Kidney capillary endothelial cell (primary cell): ENCODE measurements around the gene DNMT1.

Source experiments
- DNase-seq: peaks from one replicate; pipeline ENCODE4 v3.0.0-alpha.2; 2018; ENCODE audit warnings: low spot score

DNMT1 gene

GRCh38 chr19:10141479-10141878 lies 53.3 kb downstream of the DNMT1 start:
- DNase-seq: no peak

DNA sequence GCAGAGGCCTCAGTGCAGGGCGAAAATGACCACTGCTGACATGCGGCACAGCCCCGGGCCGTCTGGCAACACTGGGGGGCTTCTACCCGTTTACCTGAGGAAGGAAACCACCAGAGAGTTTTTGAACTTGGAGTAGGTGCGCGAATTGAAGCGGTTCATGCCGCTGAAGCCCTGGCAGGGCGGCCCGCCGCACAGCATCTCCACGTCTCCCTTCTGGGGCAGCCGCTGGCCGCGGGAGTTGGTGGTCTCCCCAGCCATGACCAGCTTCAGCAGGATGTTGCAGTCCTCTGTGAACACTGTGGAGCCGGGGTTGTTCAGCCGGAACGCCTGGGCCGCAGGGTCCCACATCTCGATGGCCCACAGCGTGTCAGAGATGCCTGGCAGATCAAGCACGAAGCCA lies 54.8 kb downstream of the DNMT1 start:
- DNase-seq: no peak

- no peak for DNase-seq
Measured at GRCh38 chr19:10138879-10139795, 55.6 kb downstream of the DNMT1 start.

DNA sequence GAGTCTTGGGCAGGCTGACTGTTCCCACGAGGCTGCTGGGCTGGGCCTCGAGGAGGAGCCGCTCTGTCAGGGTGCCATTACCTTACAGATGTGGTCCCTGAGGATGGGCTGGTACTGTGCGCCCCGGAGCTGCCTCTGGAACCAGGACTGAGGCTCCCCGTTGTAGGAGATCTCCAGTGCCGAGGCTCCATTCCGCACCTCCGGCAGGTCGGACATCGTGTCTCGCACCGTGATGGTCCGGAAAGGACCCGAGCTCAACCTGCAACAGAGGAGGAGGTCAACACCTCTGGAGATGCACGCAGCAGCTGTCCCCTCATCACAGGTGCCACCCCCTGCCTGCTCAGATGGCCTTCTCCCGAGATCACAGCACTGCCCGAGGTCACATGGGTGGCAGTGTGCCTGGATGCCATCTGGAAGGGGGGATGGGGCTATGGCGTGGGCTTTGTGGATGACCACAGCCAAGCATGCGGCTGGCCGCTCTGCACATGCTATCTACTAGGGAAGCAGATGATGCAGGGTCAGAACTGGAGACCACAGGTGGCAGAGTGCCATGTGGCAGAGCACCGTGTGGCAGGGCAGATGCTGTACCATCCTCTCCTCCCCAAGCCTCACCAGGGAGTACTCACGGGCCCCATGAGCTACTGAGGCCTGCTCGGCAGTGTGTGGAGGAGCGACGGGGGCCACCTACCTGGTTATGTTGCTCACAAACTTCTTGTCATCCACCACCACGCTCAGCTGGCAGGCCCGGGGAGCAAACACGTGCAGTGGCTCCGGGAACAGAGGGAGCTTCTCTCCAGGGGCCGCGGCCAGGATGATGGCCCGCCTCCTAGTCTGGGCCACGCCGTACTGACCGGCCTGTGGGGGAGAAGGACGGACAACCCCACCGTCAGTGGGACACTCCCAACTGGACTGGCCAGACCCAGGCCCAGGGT lies 56.7 kb downstream of the DNMT1 start:
- no peak for DNase-seq

DNA sequence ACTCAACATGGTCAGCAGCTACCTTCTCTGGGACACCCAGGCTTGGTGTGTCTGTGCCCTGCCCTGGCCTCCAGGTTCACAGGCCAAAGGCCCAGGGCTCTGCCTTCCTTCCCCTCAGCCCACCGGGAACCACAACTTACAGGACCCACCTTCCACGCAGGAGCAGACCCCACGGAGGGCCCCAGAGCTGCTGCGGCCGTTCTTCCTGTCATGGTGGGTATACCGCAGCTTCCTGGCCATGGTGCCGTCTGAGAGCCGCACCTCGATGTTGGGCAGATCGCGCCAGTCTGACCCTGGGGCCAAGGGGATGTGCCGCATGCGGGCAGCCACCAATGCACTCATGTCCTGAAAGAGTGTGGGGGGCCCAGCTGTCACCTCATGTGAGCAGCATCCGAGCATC lies 57.8 kb downstream of the DNMT1 start:
- DNase-seq: no peak

DNA sequence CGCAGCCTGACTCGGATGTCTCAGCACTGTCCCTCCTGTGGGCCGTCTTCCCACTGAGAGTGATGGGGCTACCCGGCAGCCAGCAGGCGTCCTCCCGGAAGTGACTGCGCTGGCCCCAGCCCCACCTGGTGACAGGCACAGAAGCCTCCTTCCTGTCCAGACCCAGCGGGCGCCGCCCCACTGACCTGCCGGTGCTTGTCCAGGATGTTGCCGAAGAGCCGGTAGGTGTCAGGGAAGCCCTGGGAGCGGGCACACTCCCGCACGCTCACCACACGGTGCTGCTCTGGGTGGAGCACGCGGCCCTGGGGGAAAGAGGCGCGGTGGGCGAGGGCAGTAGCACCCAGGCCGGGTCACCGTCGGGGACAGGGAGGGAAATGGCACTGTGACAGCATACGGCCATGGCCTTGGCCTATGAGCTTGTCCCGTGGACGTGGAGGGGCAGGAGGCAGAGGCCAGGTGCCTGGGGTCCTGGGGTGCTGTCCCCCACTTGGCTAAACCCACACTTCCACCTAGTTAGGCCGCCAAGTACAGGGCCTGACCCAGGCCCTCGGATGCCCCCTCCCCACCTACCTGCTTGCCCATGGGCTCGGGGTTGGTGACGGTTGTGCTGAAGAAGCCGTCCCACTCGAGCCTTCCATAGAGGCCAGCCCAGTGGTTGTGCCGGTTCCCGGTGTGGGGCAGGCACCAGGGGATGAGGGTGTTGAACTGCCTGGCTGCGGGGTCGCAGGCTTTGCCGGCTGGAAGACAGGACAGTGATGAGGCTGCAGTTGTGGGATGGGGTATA lies 59.0 kb downstream of the DNMT1 start:
- no peak for DNase-seq

DNA sequence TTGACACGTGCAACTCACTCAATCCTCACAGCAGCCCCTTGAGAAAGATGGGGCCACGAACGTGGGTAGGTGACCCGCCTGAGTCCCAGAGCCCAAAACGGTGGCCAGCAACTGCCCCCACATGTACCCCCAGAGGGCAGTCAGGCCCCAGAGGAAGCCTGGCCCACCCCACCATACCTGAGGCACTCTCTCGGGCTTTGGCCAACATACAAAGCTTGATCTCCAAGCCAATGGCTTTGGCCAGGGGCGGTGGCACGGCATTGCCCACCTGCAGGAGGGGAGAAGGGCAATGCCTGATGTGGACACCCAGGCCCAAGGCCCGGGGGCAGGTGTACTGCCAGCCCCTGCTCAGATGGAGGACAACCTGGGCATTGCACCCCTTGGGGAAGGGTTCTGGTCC lies 60.7 kb downstream of the DNMT1 start:
- no peak for DNase-seq

GRCh38 chr19:10133596-10133995 lies 61.2 kb downstream of the DNMT1 start:
- no peak for DNase-seq

DNA sequence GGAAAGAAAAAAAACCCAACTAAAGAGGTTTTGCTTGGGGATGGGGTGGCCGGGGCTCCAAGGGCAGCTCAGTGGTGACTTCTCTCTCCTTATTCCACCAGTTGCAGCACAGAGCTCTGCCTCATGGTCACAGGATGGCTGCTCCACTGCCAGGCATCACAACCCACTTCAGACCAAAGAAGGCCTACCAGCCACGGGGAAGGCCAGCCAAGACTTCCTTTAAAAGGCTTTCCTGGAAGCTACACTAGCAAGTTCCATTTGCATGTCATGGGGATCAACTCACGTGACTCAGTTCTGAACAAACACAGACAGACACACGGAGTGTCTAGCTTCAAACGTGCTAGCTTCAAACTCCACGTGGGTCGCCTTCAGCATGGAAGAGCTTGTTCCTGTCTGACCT lies 61.8 kb downstream of the DNMT1 start:
- no peak for DNase-seq

GRCh38 chr19:10126213-10126639 lies 68.5 kb downstream of the DNMT1 start:
- DNase-seq: no peak

DNA sequence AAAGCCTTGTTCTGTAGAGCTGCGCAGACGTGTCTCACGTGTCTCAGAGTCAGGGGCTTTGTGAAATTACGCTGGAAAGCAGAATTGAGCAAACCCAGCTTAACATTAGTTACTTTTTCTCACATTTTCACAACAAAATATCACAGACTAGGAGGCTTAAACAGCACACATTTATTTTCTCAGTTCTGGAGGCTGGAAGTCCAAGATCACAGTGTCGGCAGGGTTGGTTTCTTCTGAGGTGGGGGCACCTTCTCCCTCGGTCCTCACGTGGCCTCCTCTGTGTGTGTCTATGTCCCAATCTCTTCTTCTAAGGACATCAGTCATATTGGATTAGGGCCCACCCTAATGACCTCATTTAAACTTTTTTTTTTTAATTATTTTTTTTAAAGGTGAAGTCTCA lies 70.3 kb downstream of the DNMT1 start:
- no peak for DNase-seq

- DNase-seq: no peak
Measured at GRCh38 chr19:10122045-10122444, 72.7 kb downstream of the DNMT1 start.

DNA sequence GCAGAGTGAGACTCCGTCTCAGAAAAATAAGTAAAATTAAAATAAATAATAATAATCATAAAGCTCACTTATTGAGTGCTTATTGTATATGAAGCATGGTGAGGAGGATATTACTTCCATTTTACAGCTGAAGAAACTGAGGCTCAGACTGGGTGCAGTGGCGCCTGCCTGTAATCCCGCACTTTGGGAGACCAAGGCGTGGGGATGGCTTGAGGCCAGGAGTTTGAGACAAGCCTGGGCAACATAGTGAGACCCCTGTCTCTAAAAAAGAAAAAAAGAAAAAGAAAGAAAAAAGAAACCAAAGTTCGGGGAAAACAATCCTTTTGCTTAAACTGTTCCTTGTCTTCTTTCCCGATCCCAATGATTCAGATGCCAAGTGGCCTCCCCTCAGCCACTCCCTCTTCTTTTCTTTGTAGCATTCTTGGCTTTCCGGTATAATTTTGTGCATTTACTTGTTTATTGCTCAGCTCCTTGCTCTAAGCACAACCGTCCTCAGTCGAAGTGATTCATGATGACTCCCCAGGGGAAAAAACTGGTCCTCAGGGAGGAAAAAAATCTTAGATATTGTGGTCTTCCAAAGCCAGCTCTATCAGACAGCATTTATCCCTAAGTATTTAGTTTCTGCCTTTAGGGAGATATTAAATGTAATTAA lies 74.1 kb downstream of the DNMT1 start:
- DNase-seq: peak; percentile 48

DNA sequence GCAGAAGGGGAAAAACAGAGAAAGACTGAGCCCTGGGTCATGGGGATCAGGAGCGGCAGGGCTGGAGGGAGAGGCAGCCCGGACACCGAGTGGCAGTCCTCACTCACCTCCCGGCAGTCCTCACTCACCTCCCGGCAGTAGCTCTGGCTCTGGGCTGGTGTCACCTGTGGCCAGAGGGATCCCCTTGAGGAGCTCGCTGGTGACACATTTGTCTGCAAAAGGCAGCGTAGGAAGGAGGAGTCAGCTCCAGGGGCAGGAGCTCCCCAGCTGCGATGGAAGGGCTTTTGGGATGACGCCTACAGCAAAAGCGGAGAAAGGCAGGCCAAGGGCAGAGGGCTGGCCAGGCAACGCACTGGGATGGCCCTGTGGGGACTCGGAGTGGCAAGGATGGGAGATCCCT lies 75.8 kb downstream of the DNMT1 start:
- peak; percentile 21 for DNase-seq

DNA sequence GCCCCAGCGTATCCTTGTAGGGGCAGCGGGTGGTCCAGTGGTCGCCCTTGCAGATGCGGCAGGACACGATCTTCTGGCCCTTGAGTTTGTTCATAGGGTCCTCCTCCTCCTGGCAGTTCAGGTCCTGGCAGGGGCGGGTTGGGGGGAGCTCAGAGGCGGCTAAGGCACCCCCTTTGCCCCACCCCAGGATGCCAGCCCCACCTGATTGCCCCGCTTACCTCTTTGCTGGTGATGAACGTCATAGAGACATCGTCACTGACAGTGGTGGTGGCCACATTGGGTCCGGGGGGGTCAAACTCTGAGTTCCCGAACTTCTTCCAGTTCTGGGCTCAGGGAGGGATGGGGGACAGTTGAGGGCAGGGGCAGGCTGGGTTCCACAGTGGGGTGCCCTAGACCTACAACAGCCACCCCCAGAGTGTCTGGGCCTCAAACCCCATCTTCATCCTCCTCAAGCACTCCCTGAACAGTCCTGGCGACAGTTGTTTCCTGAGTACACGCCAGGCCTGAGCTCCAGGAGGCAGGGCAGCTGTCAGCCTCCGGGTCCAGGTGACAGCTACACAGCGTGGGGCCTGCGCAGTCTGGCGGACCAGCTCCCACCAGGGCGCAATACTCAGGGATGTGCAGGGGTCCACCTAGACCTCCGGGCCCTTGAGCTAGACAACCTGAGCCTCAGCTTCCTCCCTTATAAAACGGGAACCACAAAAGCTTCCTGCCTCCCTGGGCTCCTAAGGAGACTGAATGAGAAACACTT lies 77.7 kb downstream of the DNMT1 start:
- DNase-seq: no peak

DNA sequence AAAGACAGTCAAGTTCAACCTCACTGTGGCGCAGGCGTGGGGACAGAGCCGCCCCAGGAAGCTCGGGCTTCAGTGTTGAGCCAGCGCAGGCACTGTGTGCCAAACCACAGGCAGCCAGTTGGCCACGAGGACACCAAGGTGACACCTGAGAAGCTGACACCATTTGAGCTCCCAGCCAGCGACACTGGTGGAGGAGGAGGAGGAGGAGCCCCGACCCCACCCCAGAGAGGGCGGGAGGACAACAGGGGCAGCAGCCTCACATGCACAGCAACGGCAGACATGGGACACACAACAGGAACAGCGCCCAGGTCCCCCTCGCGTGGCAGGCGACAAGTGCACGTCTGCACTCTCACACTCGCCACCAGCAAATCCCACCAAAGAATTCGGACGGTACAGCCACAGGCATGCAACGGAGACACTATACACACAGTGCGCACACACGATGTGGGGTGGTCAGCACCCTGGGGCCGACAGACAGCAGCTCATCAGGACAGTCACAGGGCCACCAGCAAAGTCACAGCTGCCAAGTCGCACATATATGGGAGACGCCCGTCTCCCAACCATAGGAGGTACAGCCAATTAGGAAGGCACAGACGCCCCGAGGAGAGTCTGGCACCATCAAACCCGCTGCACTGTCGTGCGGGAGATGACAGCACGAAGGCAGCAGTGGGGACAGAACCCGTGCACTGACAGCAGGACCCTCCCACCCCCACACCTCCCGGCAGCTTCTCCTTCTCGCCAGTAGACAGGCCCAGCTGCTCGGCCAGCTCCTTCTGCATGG lies 78.5 kb downstream of the DNMT1 start:
- DNase-seq: no peak

DNA sequence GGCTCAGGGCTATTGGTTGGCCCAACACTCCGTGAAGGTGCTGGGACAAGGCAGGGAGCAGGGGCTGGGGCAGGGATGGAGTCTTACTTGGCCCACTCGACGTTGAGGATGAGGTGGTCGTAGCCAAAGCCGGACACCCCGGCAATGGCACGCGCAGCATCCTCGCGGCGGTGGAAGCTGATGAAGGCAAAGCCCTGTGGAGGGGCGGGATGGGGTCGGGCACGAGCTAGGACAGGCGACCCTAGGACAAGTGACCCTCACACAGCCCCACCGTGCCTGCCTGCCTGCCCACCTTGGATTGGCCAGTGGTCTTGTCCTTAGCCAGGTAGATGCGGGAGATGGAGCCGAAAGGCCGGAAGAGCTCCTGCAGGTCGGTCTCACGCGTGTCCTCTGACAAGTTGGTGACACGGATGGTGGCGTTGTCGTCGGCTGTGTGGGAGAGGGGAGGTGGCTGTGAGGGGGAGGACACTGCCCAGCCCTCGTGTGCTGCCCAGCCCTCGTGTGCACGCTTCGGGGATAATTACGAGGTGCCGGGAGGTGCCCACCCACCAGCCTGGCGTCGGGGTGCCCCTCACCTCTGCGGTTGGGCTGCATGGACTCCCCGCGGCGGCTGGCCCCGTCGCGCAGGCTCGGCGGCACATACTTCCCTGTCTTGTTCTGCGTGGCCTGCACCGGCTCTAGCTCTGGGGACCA lies 79.2 kb downstream of the DNMT1 start:
- DNase-seq: no peak

- DNase-seq: no peak
Measured at GRCh38 chr19:10114651-10115391, 79.9 kb downstream of the DNMT1 start.
